Measurements from ENCODE around the gene RIOX2. TPM values are rescaled to one million over a fixed set of nuclear protein-coding genes. Genes with fewer than 3 reads are reported as not detected.

The RIOX2 gene
- total and polyA plus RNA-seq, 12 donors: 8.4 to 48.0 (median 19.5) TPM

DNA sequence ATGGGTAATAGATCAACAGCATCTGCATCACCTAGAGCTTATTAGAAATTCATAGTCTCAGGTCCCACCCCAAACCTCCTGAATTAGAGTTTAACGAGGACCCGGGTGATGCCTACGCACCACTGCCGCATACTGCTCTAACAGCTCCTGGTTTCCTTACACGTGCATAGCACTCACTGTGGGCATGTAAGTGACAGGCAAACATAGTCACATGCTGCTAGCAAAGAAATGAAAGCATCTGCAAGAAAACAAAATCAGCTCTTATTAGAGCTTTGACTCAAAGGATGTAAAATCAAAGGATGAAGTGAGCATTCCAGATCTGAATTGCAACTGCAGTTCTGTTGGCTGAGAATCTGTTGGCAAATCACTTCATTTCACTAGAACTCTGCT, 19.1 kb upstream of the RIOX2 start:
- 66 to 83% (median 71%) methylated on average over 5 of the region's 5 CpGs for WGBS, 4 donors
- intact Hi-C loops (cut with DNase I): no loop called here
- Histone ChIP-seq H3K9me3 (replicated peaks in 1 of 3) (no peaks in the 10 kb centered on the region), H3K36me3 (replicated peaks in 1 of 2) (no peaks in the 10 kb centered on the region), H3K27me3 (no peaks in the 10 kb centered on the region), H3K27ac (no peak overlapping the region), H3K4me3 (no peak overlapping the region), H3K4me1 (replicated peaks in 1 of 2) (no peaks in the 10 kb centered on the region)
- DNase-seq: no peak
- no peak for TF ChIP-seq POLR2A (IDR thresholded peaks at IDR 0.05)
- TF ChIP-seq, protein P1, sequence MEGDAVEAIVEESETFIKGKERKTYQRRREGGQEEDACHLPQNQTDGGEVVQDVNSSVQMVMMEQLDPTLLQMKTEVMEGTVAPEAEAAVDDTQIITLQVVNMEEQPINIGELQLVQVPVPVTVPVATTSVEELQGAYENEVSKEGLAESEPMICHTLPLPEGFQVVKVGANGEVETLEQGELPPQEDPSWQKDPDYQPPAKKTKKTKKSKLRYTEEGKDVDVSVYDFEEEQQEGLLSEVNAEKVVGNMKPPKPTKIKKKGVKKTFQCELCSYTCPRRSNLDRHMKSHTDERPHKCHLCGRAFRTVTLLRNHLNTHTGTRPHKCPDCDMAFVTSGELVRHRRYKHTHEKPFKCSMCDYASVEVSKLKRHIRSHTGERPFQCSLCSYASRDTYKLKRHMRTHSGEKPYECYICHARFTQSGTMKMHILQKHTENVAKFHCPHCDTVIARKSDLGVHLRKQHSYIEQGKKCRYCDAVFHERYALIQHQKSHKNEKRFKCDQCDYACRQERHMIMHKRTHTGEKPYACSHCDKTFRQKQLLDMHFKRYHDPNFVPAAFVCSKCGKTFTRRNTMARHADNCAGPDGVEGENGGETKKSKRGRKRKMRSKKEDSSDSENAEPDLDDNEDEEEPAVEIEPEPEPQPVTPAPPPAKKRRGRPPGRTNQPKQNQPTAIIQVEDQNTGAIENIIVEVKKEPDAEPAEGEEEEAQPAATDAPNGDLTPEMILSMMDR (IDR thresholded peaks at IDR 0.05): no peak

DNA sequence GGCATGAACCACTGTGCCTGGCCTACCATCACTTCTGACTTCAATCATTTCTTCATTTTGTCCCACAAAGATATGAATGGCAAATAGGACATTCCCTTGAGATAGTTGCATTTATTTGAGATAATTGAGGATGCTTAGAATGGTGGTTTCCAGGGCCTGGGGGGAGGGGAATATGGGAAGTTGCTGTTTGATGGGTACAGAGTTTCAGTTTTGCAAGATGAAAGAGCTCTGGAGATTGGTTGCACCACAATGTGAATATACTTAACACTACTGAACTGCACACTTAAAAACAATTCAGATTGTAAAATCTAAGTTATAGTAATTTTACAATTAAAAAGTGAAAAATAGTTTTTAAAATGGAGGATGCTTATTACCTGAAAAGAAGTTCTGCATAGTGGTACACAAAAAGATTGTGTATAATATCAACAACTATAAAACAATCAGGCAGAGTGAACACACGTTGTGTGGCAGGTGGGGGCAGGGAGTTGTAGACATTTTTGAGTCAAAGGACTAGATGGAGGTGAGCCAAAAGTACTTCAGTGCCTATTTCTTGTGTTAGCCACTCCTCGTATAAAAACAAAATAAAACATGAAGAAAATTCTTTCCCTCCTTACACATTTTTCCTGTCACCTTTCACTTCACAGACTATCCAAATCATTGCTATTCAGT, 18.5 kb upstream of the RIOX2 start:
- WGBS, 4 donors: 34 to 49% (median 43%) methylated on average over 2 of the region's 2 CpGs
- intact Hi-C loops (cut with DNase I): no loop called here
- TF ChIP-seq, protein P1 (IDR thresholded peaks at IDR 0.05): no peak
- no peak for TF ChIP-seq POLR2A (IDR thresholded peaks at IDR 0.05)
- Histone ChIP-seq H3K4me1 (replicated peaks in 1 of 2) (no peaks in the 10 kb centered on the region), H3K4me3 (no peak overlapping the region), H3K27me3 (no peaks in the 10 kb centered on the region), H3K27ac (no peak overlapping the region), H3K36me3 (replicated peaks in 1 of 2) (no peaks in the 10 kb centered on the region), H3K9me3 (replicated peaks in 1 of 3) (no peaks in the 10 kb centered on the region)
- no peak for DNase-seq

DNA sequence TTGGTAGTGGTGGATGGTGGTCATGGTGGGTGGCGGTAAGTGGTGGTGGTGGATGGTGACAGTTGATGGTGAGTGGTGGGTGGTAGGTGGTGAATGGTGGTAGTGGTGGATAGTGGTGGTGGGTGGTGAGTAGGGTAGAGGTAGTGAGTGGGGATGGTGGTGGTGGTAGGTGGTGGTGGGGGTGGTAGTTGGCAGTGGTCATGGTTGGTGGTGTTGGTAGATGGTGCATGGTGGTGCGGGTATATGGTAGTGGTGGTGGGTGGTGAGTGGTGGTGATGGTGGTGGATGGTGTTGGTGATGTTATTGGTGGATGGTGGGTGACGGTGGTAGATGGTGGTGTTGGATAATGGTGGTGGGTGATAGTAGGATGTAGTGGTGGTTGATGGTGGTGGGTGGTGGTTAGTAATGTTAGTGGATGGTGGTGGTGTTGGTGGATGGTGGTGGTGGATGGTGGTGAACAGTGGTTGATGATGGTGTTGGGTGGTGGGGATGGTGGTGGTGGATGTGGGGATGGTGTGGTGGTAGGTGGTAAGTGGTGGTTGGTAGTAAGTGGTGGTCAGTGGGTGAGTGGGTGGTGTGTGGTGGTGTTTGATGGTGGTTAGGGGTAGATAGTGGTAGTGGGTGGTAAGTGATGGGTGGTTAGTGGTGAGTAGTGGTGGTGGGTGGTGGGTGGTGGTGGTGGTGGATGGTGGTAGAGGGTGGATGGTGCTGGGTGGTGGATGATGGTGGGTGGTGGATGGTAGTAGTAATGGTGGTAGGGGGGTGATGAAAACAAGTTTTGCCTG, 16.7 kb upstream of the RIOX2 start:
- WGBS, 4 donors: 94 to 100% (median 98%) methylated on average over 3 of the region's 3 CpGs
- intact Hi-C loops (cut with DNase I): no loop called here
- TF ChIP-seq, protein P1 (IDR thresholded peaks at IDR 0.05): no peak
- TF ChIP-seq POLR2A (IDR thresholded peaks at IDR 0.05): no peak

DNA sequence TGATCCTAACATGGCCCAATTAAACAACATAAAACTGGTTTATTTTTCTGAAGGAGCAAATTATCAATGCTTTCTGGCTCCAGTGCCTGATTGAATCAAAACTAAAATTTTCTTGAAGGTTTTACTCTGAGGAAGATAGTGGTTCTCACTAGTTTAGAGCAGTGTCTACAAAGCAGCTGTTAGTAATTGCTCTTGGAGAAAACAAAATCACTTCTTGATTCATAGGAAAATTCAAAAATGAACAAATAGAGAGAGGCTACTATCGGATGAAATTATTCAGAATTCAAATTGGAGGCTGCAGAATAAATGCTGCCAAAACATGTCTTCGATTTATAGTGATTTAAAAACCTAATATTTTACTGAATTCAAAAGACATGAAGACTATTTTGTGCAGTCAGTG, 15.1 kb upstream of the RIOX2 start:
- no peaks in the 10 kb centered on the region for H3K9me3 ChIP-seq (replicated peaks in 1 of 3)
- H3K27ac ChIP-seq: no peak overlapping the region
- no peaks in the 10 kb centered on the region for H3K4me1 ChIP-seq (replicated peaks in 1 of 2)
- H3K4me3 ChIP-seq: no peak overlapping the region
- H3K36me3 ChIP-seq (replicated peaks in 1 of 2): no peaks in the 10 kb centered on the region
- no peak for DNase-seq
- 78 to 86% (median 85%) methylated on average over 2 of the region's 2 CpGs for WGBS, 4 donors
- intact Hi-C loops (cut with DNase I): no loop called here
- TF ChIP-seq, protein P1 (IDR thresholded peaks at IDR 0.05): no peak
- TF ChIP-seq POLR2A (IDR thresholded peaks at IDR 0.05): no peak
- no peaks in the 10 kb centered on the region for H3K27me3 ChIP-seq

More for the DNA sequence above, 16.7 kb upstream of the RIOX2 start:
- no peak for DNase-seq
- Histone ChIP-seq H3K9me3 (replicated peaks in 1 of 3) (no peaks in the 10 kb centered on the region), H3K36me3 (replicated peaks in 1 of 2) (no peaks in the 10 kb centered on the region), H3K27ac (no peak overlapping the region), H3K27me3 (no peaks in the 10 kb centered on the region), H3K4me3 (no peak overlapping the region), H3K4me1 (replicated peaks in 1 of 2) (no peaks in the 10 kb centered on the region)
